Measurements from ENCODE around the gene FOS.
"Not testable (repeated sequence)": the region's sequence is repeated elsewhere in the genome, so short reads cannot be mapped to it uniquely, and the experiment has no call there.

The FOS gene

DNA sequence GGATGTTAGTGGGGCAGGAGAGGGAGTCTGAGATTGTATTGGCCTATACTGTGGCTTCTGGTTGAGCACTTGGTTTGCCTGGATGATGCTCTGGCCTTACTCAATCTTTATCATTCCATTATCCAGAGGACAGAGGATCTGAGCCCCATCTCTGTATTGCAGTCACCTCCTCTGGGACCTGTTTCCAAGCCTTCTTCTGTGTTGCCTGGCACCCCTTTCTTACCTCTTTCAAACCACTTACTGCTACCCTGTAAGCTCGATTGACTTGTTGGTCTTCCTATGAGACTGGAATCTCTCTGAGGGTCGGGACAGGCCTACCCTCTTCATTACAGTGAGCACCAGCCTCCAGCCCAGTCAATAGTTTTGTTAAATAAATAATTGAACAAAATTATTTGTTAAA, 3.0 kb upstream of the FOS start:
- DNase-seq (ENCODE audit: low read depth in 4 of 4, low spot score in 1 of 4) = no peak

- DNase-seq (ENCODE audit: low read depth in 4 of 4, low spot score in 1 of 4) = no peak
These were observed 1.4 kb upstream of the FOS start for GRCh38 chr14:75277008-75277814.

- DNase-seq (ENCODE audit: low read depth in 4 of 4, low spot score in 1 of 4) = no peak
These were observed 710 bp upstream of the FOS start for GRCh38 chr14:75277815-75278421.

DNA sequence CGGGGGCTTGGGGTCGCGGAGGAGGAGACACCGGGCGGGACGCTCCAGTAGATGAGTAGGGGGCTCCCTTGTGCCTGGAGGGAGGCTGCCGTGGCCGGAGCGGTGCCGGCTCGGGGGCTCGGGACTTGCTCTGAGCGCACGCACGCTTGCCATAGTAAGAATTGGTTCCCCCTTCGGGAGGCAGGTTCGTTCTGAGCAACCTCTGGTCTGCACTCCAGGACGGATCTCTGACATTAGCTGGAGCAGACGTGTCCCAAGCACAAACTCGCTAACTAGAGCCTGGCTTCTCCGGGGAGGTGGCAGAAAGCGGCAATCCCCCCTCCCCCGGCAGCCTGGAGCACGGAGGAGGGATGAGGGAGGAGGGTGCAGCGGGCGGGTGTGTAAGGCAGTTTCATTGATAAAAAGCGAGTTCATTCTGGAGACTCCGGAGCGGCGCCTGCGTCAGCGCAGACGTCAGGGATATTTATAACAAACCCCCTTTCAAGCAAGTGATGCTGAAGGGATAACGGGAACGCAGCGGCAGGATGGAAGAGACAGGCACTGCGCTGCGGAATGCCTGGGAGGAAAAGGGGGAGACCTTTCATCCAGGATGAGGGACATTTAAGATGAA, 630 bp downstream of the FOS start:
- peak in 2 of 4 experiments; percentile 39 to 41 for DNase-seq (ENCODE audit: low read depth in 4 of 4, low spot score in 1 of 4)

DNA sequence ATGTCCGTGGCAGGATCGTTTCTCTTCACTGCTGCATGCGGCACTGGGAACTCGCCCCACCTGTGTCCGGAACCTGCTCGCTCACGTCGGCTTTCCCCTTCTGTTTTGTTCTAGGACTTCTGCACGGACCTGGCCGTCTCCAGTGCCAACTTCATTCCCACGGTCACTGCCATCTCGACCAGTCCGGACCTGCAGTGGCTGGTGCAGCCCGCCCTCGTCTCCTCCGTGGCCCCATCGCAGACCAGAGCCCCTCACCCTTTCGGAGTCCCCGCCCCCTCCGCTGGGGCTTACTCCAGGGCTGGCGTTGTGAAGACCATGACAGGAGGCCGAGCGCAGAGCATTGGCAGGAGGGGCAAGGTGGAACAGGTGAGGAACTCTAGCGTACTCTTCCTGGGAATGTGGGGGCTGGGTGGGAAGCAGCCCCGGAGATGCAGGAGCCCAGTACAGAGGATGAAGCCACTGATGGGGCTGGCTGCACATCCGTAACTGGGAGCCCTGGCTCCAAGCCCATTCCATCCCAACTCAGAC, 1.2 kb downstream of the FOS start:
- DNase-seq (ENCODE audit: low read depth in 4 of 4, low spot score in 1 of 4) = no peak

- DNase-seq (ENCODE audit: low read depth in 4 of 4, low spot score in 1 of 4) = no peak
These were observed 1.7 kb downstream of the FOS start for GRCh38 chr14:75280291-75280830.

GRCh38 chr14:75280831-75281653, 2.4 kb downstream of the FOS start:
- no peak for DNase-seq (ENCODE audit: low read depth in 4 of 4, low spot score in 1 of 4)

DNA sequence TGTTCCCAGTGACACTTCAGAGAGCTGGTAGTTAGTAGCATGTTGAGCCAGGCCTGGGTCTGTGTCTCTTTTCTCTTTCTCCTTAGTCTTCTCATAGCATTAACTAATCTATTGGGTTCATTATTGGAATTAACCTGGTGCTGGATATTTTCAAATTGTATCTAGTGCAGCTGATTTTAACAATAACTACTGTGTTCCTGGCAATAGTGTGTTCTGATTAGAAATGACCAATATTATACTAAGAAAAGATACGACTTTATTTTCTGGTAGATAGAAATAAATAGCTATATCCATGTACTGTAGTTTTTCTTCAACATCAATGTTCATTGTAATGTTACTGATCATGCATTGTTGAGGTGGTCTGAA, 3.0 kb downstream of the FOS start:
- DNase-seq (ENCODE audit: low read depth in 4 of 4, low spot score in 1 of 4) = no peak

DNA sequence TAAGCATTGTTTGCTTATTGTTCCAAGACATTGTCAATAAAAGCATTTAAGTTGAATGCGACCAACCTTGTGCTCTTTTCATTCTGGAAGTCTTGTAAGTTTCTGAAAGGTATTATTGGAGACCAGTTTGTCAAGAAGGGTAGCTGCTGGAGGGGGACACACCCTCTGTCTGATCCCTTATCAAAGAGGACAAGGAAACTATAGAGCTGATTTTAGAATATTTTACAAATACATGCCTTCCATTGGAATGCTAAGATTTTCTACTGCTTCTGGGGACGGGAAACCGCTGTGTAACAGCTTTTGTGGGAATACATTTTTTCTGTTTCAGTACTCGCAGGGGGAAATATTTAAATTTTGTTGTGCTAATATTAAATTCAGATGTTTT, 3.5 kb downstream of the FOS start:
- no peak for DNase-seq (ENCODE audit: low read depth in 4 of 4, low spot score in 1 of 4)

DNA sequence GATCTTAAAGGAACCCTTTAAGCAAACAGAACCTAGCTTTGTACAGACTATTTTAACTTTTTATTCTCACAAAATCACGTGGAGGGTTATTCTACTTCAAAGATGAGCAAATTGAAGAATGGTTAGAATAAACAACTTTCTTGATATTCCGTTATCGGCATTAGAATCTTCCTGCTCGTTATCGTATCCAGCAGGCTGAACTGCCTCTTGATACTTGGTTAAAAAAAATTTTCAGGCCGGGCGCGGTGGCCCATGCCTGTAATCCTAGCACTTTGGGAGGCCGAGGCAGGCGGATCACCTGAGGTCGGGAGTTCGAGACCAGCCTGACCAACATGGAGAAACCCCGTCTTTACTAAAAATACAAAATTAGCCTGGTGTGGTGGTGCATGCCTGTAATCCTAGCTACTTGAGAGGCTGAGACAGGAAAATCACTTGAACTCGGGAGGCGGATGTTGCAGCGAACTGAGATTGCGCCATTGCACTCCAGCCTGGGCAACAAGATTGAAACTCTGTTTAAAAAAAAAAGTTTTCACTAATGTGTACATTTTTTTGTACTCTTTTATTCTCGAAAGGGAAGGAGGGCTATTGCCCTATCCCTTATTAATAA, 4.0 kb downstream of the FOS start:
- not testable (repeated sequence) for DNase-seq (ENCODE audit: low read depth in 4 of 4, low spot score in 1 of 4)

GRCh38 chr14:75283162-75283832, 4.7 kb downstream of the FOS start:
- no peak for DNase-seq (ENCODE audit: low read depth in 4 of 4, low spot score in 1 of 4)

GRCh38 chr14:75283833-75284563, 5.4 kb downstream of the FOS start:
- no peak for DNase-seq (ENCODE audit: low read depth in 4 of 4, low spot score in 1 of 4)

DNA sequence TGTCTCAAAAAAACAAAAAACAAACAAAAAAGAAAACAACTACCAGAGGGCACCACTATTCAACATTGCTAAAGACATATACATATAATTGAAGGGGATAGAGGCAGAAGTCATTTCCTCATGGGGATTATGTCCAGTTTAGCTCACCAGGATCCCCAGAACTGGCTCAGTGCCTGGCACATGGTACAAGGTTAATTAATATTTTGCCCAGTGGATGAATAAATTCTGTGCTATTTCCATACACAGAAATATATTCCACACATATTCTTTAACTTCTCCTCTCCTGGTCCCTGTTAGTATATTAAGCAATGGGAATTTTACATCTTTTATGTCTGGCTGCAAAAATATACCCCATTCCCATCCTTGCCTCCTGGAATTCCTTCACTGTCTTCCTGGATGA, 6.7 kb downstream of the FOS start:
- DNase-seq (ENCODE audit: low read depth in 4 of 4, low spot score in 1 of 4) = no peak

- no peak for DNase-seq (ENCODE audit: low read depth in 4 of 4, low spot score in 1 of 4)
These were observed 7.7 kb downstream of the FOS start for GRCh38 chr14:75286313-75286712.

DNA sequence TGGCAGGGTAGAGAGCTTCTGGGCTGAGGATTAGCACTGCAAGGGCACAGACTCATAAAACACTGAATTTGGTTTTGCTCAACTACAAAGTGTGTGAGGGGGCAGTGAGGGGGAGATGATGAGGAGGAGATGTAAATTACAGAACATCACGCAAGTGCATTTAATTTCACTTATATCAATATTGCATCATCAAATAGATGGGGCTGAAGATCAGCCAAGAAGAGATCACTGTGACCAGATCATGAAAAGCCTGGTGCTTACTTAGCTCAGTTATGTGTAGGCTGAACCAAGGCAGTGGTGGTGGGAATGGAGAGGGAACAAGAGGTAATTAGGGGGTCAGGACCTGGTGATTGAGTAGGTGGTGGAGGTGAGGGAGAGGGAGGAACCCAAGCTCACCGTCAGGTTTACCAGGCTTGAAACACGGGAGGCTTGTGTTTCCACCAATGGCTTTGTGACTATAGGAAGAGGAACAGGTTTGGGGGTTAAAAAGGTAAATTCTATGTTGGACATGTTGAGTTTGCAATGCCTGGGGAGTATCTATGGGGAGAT, 11.3 kb downstream of the FOS start:
- DNase-seq (ENCODE audit: low read depth in 4 of 4, low spot score in 1 of 4) = no peak

GRCh38 chr14:75290851-75291250, 12.2 kb downstream of the FOS start:
- DNase-seq (ENCODE audit: low read depth in 4 of 4, low spot score in 1 of 4) = no peak

GRCh38 chr14:75291331-75291730, 12.7 kb downstream of the FOS start:
- DNase-seq (ENCODE audit: low read depth in 4 of 4, low spot score in 1 of 4) = no peak

GRCh38 chr14:75292101-75292563, 13.5 kb downstream of the FOS start:
- no peak for DNase-seq (ENCODE audit: low read depth in 4 of 4, low spot score in 1 of 4)

DNA sequence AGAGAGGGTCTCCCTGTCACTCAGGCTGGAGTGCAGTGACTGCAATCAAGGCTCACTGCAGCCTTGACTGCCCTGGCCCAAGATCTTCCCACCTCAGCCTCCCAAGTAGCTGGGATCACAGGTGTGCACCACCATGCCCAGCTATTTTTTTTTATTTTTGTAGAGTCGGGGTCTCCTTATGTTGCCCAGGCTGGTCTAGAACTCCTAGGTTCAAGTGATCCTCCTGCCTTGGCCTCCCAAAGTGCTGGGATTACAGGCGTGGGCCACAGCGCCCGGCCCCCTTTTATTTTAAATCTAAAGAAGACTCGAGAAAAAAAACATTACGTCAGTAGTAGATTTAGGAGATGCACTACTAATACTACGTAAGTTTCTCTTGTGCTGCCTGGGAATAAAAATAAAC, 14.3 kb downstream of the FOS start:
- DNase-seq (ENCODE audit: low read depth in 4 of 4, low spot score in 1 of 4) = no peak
